ENCODE data around the gene SURF1. TPM values are rescaled to one million over a fixed set of nuclear protein-coding genes. Genes with fewer than 3 reads are reported as not detected.
"Not testable (repeated sequence)": the region's sequence is repeated elsewhere in the genome, so short reads cannot be mapped to it uniquely, and the experiment has no call there.

The SURF1 gene
- total RNA-seq, 4 donors from 2014 or later: 46.0 to 53.4 (median 49.8) TPM

DNA sequence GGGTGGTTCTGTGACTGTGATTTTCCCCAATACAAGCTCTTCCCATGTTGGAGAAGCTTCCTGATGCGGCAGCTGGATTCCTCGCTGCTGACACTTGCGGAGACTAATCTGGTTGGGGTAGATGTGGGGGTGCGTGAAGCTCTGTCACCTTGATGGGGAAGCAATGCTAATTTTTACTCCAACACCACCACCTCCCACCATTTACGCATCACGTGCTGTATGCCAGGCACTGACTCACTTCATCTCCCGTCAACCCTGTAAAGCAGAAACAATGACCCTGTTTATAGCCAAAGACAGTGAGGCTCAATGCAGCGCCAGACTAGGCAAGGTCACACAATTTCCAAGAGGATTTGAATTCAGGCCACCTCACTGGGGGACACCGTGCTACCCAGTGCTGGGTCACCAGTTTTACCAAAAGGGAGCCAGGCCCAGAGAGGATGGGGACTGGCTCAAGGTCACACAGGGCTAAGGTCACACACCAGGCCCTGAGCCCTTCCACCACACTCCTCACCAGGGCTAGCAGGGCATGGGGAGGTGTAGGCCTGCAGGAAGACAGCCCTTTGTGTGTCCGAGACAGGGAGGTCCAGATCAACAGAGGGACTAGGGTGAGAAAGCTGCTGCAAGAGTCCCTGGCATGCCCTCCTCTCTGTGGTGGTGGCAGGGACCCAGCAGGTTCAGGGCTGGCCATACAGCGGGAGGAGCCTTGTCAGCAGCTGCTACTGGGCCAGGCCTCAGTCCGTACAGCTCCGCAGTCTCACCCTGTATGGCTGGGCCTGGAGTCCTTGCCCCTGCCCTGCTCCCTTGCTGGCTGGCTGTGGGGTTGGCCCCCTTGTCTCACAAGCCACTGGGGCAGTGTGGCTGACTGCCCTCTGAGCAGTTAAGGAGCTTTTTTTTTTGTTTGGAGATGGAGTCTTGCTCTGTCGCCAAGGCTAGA is 23.1 kb upstream of the SURF1 start:
- no peak overlapping the region for H3K27ac ChIP-seq
- TF ChIP-seq POLR2AphosphoS5 (IDR thresholded peaks at IDR 0.05) (no peak), EP300 (IDR thresholded peaks at IDR 0.05) (no peak)
- peaks cover 0 to 17% (median 9%) of the 10 kb centered on the region in 3 donors for H3K4me1 ChIP-seq
- H3K9me3 ChIP-seq: no peaks in the 10 kb centered on the region
- no peaks in the 10 kb centered on the region for H3K27me3 ChIP-seq
- no peak for ATAC-seq
- no peaks in the 10 kb centered on the region for H3K36me3 ChIP-seq
- WGBS, 2 donors (ENCODE audit: low coverage in 1 of 2): 89 to 92% methylated on average over 7 to 8 of the region's 14 CpGs
- H3K4me3 ChIP-seq: no peak overlapping the region

DNA sequence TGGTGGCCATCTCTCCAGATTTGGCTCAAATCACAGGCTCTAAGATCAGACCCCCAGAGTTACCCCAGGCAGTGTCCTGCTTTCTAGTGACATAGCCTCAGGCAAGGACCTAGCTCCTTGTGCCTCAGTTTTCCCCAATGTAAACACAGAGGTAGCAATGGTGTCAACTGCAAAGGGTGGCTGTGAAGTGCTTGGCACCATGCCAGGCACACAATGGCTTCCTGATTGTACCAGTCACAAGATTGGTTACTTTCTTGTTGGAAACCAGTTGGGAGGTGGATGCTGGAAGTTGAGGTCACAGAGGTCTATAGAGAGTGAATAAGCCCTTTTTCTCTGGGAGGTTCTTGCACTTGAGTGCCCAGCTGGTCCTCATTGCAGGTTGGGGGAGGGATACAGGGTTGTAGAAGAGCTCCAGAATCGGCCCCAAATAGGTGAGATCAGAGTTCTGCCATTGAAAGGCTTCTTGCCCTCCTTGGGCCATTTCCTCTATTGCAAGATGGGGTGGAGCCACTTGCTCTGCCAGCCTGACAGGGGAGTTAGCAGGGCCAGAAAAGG is 22.2 kb upstream of the SURF1 start:
- TF ChIP-seq, protein P1, sequence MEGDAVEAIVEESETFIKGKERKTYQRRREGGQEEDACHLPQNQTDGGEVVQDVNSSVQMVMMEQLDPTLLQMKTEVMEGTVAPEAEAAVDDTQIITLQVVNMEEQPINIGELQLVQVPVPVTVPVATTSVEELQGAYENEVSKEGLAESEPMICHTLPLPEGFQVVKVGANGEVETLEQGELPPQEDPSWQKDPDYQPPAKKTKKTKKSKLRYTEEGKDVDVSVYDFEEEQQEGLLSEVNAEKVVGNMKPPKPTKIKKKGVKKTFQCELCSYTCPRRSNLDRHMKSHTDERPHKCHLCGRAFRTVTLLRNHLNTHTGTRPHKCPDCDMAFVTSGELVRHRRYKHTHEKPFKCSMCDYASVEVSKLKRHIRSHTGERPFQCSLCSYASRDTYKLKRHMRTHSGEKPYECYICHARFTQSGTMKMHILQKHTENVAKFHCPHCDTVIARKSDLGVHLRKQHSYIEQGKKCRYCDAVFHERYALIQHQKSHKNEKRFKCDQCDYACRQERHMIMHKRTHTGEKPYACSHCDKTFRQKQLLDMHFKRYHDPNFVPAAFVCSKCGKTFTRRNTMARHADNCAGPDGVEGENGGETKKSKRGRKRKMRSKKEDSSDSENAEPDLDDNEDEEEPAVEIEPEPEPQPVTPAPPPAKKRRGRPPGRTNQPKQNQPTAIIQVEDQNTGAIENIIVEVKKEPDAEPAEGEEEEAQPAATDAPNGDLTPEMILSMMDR (IDR thresholded peaks at IDR 0.05): no peak
- TF ChIP-seq POLR2AphosphoS5 (IDR thresholded peaks at IDR 0.05) (no peak), POLR2A (IDR thresholded peaks at IDR 0.05) (no peak), EP300 (IDR thresholded peaks at IDR 0.05) (no peak)
- Histone ChIP-seq H3K4me3 (no peak overlapping the region), H3K27ac (no peak overlapping the region), H3K4me1 (peaks cover 0 to 26% (median 15%) of the 10 kb centered on the region in 3 donors), H3K36me3 (no peaks in the 10 kb centered on the region), H3K9me3 (no peaks in the 10 kb centered on the region), H3K27me3 (no peaks in the 10 kb centered on the region)
- WGBS, 2 donors (ENCODE audit: low coverage in 1 of 2): no CpG with 5 or more reads among the region's 1 CpG
- ATAC-seq: no peak

DNA sequence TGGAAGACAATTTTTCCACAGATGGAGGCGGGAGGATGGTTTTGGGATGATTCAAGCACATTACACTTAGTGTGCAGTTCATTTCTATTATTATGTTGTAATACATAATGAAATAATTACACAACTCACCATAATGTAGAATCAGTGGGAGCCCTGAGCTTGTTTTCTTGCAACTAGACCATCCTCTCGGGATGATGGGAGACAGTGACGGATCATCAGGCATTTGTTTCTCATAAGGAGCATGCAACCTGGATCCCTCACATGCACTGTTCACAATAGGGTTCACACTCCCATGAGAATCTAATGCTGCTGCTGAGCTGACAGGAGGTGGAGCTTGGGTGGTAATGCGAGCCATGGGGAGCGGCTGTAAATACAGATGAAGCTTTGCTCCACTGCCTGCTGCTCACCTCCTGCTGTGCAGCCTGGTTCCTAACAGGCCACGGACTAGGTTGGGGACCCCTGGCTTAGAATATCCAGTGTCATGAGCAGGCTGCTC is 21.5 kb upstream of the SURF1 start:
- Histone ChIP-seq H3K9me3 (no peaks in the 10 kb centered on the region), H3K4me3 (no peak overlapping the region), H3K27me3 (no peaks in the 10 kb centered on the region), H3K27ac (no peak overlapping the region), H3K36me3 (peaks cover 0 to 7% of the 10 kb centered on the region in 2 donors), H3K4me1 (peaks cover 0 to 33% (median 18%) of the 10 kb centered on the region in 3 donors)
- WGBS, 2 donors (ENCODE audit: low coverage in 1 of 2): 74 to 78% methylated on average over 3 to 4 of the region's 6 CpGs
- no peak for ATAC-seq
- TF ChIP-seq EP300 (IDR thresholded peaks at IDR 0.05) (no peak), POLR2AphosphoS5 (IDR thresholded peaks at IDR 0.05) (no peak), POLR2A (IDR thresholded peaks at IDR 0.05) (no peak)
- TF ChIP-seq, protein P1 (IDR thresholded peaks at IDR 0.05): no peak

DNA sequence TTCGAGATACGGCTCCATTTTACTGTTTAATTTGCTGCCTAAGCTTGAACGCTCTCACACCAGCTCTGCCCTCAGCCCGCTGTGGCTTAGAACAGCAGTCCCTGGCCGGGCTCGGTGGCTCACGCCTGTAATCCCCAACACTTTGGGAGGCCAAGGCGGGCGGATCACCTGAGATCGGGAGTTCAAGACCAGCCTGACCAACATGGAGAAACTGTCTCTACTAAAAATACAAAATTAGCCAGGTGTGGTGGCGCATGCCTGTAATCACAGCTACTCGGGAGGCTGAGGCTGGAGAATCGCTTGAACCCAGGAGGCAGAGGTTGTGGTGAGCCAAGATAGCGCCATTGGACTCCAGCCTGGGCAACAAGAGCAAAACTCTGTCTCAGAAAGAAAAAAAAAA is 21.0 kb upstream of the SURF1 start:
- not testable (repeated sequence) for H3K9me3 ChIP-seq, ATAC-seq, H3K4me3 ChIP-seq, H3K27ac ChIP-seq, H3K27me3 ChIP-seq
- peaks cover 0 to 12% of the 10 kb centered on the region in 2 donors for H3K36me3 ChIP-seq
- H3K4me1 ChIP-seq: peaks cover 0 to 38% (median 22%) of the 10 kb centered on the region in 3 donors
- WGBS, 2 donors (ENCODE audit: low coverage in 1 of 2): 68 to 86% methylated on average over 2 to 11 of the region's 14 CpGs

DNA sequence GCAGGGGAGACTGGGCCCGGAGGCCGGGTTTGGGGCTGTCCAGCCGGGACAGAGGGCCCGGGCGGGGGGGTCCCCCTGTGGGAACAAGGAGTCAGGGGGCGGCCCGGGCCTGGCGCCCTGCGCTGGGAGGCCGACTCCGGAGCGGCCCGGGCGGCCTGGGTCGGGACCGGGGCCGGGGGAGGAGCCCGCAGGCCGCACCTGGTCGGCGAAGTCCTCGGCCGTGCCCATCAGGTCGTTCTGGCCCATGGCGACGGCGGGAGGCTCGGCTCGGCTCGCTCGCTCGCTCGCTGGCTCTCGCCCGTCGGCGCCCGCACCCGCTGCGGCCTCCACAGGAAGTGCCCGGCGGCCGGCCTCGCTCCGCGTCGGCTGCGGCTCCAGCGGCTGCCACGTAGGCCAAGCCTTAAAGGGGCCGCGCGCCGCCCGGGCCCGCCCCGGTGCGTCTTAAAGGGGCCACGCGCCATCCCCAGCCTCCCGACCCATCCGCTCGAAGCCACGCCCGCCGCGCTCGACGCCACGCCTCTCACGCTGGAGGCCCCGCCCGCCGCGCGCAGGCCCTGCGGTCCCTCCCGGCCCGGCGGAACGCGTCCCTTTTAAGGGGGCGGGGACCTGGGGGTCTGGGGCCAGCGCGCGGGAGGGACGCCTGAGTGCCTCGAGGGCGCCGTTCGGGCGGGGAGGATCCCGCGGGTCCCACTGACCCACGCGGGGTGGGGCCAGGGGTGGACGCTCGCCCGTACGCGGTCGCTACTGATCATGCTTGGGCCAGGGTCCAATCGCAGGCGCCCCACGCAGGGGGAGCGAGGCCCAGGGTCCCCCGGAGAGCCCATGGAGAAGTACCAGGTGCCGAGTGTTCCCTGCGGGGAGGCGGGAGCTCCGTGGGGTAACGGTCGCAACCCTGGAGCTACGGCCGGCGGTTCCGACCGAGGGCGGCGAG is 19.7 kb upstream of the SURF1 start, which contains the start of the genes STKLD1 and SURF4:
TSS of gene STKLD1 (plus strand) at position 643 of the 931 bp plus-strand sequence. CDS start at position 751, 108 bp downstream.
TSS of gene SURF4 (minus strand) at position 337 of the 931 bp plus-strand sequence. CDS start at position 246, 91 bp downstream.
- ATAC-seq: peak; percentile 98
- no CpG with 5 or more reads among the region's 120 CpGs for WGBS, 2 donors (ENCODE audit: low coverage in 1 of 2)
- TF ChIP-seq POLR2AphosphoS5 (IDR thresholded peaks at IDR 0.05) (peak; percentile 54), EP300 (IDR thresholded peaks at IDR 0.05) (no peak), POLR2A (IDR thresholded peaks at IDR 0.05) (peak; percentile 82 to 88)
- TF ChIP-seq, protein P1 (IDR thresholded peaks at IDR 0.05): peak in 3 of 4 experiments; percentile 7 to 60 (median 53)
- H3K27me3 ChIP-seq: no peaks in the 10 kb centered on the region
- peaks cover 0 to 17% of the 10 kb centered on the region in 2 donors for H3K36me3 ChIP-seq
- H3K4me1 ChIP-seq: peaks cover 0 to 51% (median 35%) of the 10 kb centered on the region in 3 donors
- H3K9me3 ChIP-seq: no peaks in the 10 kb centered on the region
- peak within 1 kb of the TSS; percentile 90 to 97 (median 94) for H3K27ac ChIP-seq
- H3K4me3 ChIP-seq: peak within 1 kb of the TSS; percentile 87 to 100

Measured in gastroesophageal sphincter (tissue), 4 donors.